Rectal smooth muscle tissue (tissue), 1 donor: ENCODE data around the gene LPGAT1.
A peak's percentile ranks its signal among the peaks of the same experiment; 100 is the strongest.
"Not testable (repeated sequence)": the region's sequence is repeated elsewhere in the genome, so short reads cannot be mapped to it uniquely, and the experiment has no call there.

ENCODE experiments used
- H3K27ac ChIP-seq: one replicate; pipeline ENCODE4 v1.7.0; 2013; ENCODE audit warnings: low read depth, low read length, inconsistent platforms
- H3K27me3 ChIP-seq: one replicate; pipeline ENCODE4 v1.7.0; 2013; ENCODE audit warnings: low read length; ENCODE audit not compliant: control insufficient read depth, insufficient read depth
- H3K36me3 ChIP-seq: one replicate; pipeline ENCODE4 v1.7.0; 2013; ENCODE audit warnings: low read length; ENCODE audit not compliant: control insufficient read depth, insufficient read depth
- H3K4me1 ChIP-seq: one replicate; pipeline ENCODE4 v1.7.0; 2013; ENCODE audit warnings: low read length; ENCODE audit not compliant: control insufficient read depth, insufficient read depth
- H3K4me3 ChIP-seq: one replicate; pipeline ENCODE4 v1.7.0; 2013; ENCODE audit warnings: low read length
- H3K9ac ChIP-seq: one replicate; pipeline ENCODE4 v1.7.0; 2013; ENCODE audit warnings: low read length

LPGAT1 gene, protein sequence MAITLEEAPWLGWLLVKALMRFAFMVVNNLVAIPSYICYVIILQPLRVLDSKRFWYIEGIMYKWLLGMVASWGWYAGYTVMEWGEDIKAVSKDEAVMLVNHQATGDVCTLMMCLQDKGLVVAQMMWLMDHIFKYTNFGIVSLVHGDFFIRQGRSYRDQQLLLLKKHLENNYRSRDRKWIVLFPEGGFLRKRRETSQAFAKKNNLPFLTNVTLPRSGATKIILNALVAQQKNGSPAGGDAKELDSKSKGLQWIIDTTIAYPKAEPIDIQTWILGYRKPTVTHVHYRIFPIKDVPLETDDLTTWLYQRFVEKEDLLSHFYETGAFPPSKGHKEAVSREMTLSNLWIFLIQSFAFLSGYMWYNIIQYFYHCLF

DNA sequence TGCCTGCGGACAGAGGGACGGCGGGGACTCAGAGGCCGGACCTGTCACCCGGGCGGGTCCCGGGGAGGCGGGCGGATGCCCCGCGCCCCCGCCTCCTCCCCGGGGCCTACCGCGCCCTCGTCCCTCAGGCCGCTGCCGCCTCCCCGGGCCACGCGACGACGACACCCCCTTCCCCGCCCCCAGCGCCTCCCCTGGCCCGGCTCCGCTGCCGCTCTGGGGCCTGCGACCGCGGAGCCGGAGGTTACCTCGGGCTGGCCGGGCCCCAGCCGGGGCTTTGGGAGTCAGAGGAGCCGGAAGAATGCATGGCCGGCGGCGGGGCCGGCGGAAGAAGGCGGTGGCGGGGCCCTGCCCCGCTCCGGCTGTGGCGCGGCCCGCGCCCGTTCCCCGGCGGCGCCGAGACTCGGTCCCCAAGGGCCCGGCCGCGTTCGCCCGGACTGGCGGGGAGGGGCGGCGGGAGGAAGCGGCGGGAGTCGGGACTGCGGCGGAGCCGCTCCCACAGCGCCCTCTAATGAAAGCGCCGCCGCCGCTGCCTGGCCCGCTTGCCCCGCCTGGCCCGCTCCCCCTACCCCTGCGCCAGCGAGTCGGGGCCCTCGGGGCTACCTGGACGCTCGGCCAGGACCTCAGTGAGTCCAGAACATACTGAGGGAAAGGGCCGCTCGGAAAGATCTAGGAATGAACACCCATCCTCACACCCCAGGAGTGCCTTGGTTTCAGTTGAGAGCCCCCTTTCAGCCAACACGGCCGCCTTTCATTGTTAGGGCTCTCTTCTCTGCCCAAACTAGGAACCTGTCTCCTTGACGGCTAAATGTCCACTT lies at the start of gene LPGAT1:
Gene LPGAT1, minus strand, starts transcription at position 436 of the 815 bp plus-strand sequence. CDS start 1,467 bp downstream, outside the sequence.
- H3K27me3 ChIP-seq: no peaks in the 10 kb centered on the region
- H3K4me3 ChIP-seq: peak within 1 kb of the TSS; percentile 91
- H3K9ac ChIP-seq: peak within 1 kb of the TSS; percentile 92
- H3K36me3 ChIP-seq: no peaks in the 10 kb centered on the region
- peaks cover 9% of the 10 kb centered on the region for H3K4me1 ChIP-seq
- H3K27ac ChIP-seq: peak within 1 kb of the TSS; percentile 74

DNA sequence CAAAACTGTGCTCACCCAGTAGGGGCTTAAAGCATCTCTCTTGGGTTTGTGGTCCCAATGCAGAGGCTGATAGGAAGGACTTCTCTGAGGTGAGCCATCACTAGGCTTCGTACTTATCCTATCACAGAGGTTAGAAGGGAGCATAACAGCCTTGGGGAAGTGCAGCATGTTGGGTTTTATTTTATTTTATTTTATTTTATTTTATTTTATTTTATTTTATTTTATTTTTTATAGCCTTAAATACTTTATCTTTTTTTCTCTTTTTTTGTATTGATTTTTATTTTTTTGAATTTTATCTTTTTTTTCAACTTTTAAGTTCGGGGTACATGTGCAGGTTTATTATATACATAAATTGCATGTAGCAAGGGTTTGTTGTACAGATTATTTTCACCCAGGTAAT lies 48.9 kb upstream of the LPGAT1 start:
- Histone ChIP-seq H3K4me1 (no peaks in the 10 kb centered on the region), H3K27ac (no peak overlapping the region), H3K36me3 (no peaks in the 10 kb centered on the region), H3K4me3 (no peak overlapping the region), H3K9ac (no peak overlapping the region), H3K27me3 (no peaks in the 10 kb centered on the region)

DNA sequence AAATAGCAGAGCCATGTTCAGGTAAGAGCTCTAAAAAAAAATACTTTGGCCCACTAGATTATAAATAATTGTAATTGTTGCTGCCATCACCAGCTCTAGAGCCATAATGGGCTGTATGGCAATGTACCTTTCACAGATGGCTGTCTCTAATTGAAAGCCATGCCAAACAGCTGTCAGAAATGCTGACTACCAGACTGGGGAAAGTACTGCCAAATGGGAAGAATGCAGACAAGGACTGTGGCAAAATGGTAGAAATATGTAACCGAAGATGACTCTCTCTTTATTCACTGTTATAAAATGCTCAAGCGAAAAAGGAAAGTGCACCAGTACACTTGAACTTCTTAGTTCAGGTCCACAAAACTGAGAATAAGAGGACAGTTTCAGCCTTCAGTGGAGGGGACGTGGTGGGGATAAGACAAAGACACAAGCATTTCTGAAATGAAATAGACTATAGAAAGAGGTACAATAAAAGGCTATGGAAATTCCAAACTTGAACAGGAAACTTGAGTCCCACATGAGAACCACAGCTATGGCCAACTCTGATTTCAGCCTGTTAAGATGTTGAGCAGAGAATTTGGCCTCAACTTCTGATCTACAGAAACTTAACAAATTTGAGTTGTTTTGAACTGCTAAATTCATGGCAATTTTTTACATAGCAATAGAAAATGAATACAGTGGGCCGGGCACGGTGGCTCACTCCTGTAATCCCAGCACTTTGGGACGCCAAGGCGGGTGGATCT lies 46.5 kb upstream of the LPGAT1 start:
- no peak overlapping the region for H3K4me3 ChIP-seq
- no peak overlapping the region for H3K27ac ChIP-seq
- H3K36me3 ChIP-seq: no peaks in the 10 kb centered on the region
- no peak overlapping the region for H3K9ac ChIP-seq
- H3K4me1 ChIP-seq: no peaks in the 10 kb centered on the region
- H3K27me3 ChIP-seq: no peaks in the 10 kb centered on the region

DNA sequence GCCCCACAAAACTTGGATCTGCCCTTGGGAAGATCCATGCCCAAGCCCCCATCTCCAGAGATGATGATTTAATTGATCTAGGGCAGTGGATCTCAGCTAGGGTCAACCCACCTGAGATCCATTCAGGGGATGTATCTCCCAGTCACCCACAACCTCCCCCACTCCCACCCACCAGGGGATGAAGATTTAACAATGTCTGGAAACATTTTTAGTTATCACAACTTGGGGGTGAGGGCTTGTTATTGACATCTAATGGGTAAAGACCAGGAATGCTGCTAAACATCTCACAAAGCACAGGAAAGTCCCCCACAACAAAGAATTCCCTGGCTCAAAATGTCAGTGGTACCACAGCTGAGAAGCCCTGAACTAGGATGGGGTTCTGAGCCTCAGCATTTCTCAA lies 45.0 kb upstream of the LPGAT1 start:
- Histone ChIP-seq H3K4me1 (no peaks in the 10 kb centered on the region), H3K27me3 (no peaks in the 10 kb centered on the region), H3K27ac (no peak overlapping the region), H3K4me3 (no peak overlapping the region), H3K9ac (no peak overlapping the region), H3K36me3 (no peaks in the 10 kb centered on the region)

DNA sequence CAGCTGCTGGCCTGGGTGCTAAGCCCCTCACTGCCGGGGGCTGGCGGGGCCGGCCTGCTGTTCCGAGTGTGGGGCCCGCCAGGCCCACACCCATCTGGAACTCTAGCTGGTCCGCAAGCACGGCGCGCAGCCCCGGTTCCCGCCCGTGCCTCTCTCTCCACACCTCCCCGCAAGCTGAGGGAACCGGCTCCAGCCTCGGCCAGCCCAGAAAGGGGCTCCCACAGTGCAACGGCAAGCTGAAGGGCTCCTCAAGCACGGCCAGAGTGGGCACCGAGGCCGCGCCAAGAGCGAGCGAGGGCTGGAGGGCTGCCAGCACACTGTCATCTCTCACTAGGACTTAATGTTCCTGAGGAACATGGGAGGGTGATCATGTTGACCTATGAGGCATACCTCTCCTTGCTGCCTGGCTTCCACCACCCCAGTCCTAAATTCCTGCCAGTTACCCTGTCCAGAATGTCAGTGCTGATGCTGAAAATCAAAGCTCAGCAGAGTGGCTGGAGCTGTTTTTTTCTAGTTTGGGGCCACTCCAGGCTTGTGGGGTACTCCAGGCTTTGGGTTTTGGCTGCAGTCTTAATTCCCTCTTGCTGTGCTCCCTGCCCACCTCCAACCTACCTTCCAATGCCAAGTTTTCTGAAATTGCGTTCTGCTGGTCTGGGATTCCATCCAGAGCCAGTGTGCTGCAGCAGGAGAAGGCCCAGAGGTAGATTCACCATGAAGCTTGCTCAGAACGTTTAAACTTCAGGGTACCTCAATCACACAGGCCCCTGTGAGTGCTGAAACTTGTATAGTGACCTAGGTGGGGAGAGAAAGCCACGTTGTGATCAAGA lies 44.2 kb upstream of the LPGAT1 start:
- H3K4me3 ChIP-seq: no peak overlapping the region
- no peak overlapping the region for H3K9ac ChIP-seq
- no peak overlapping the region for H3K27ac ChIP-seq

DNA sequence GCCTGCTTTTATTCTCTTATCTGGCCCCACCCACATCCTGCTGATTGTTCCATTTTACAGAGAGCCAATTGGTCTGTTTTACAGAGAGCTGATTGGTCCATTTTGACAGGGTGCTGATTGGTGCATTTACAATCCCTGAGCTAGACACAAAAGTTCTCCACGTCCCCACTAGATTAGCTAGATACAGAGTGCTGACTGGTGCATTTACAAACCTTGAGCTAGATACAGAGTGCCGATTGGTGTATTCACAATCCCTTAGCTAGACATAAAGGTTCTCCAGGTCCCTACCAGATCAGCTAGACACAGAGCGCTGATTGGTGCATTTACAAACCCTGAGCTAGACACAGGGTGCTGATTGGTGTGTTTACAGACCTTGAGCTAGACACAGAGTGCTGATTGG lies 43.2 kb upstream of the LPGAT1 start:
- not testable (repeated sequence) for H3K27me3 ChIP-seq, H3K9ac ChIP-seq, H3K4me3 ChIP-seq, H3K36me3 ChIP-seq, H3K27ac ChIP-seq, H3K4me1 ChIP-seq

More for the DNA sequence above, 44.2 kb upstream of the LPGAT1 start:
- Histone ChIP-seq H3K4me1 (no peaks in the 10 kb centered on the region), H3K36me3 (no peaks in the 10 kb centered on the region), H3K27me3 (no peaks in the 10 kb centered on the region)

DNA sequence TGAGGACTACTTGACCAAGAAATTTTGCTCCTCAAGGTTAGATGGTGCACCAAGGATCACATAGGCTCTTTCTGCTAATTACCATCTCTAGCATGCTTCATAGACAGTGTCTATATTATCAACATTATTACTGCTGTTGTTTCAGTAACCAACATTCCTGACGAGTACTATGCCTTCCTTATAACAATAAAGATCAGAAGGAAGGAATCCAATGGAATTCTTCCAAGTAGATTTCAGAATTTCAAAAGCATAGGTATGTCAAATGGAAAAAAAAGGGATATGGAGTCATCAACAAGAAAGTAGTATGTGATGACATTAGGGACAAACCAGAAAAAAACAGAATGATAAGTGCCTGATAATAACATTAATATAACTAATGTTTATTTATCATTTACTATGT lies 39.6 kb upstream of the LPGAT1 start:
- Histone ChIP-seq H3K27ac (no peak overlapping the region), H3K4me1 (no peaks in the 10 kb centered on the region), H3K9ac (no peak overlapping the region), H3K36me3 (no peaks in the 10 kb centered on the region), H3K4me3 (no peak overlapping the region), H3K27me3 (no peaks in the 10 kb centered on the region)

DNA sequence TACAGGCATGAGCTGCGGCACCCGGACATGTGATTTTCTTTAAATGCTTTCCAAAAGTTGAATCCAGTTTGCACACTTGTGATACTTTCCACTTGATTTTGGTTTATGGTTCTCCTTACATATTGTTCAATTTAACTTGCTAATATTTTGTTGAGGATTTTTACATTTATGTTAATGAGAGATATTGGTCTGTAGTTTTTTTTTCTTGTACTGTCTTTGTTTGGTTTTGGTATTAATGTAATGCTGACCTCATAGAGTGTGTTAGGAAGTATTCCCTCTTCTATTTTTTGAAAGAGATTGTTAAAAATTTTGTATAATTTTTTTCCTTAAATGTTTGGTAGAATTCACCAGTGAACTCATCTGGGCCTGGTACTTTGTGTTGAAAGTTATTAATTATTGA lies 34.6 kb upstream of the LPGAT1 start:
- Histone ChIP-seq H3K4me3 (no peak overlapping the region), H3K4me1 (no peaks in the 10 kb centered on the region), H3K36me3 (no peaks in the 10 kb centered on the region), H3K27me3 (no peaks in the 10 kb centered on the region), H3K27ac (no peak overlapping the region), H3K9ac (no peak overlapping the region)

DNA sequence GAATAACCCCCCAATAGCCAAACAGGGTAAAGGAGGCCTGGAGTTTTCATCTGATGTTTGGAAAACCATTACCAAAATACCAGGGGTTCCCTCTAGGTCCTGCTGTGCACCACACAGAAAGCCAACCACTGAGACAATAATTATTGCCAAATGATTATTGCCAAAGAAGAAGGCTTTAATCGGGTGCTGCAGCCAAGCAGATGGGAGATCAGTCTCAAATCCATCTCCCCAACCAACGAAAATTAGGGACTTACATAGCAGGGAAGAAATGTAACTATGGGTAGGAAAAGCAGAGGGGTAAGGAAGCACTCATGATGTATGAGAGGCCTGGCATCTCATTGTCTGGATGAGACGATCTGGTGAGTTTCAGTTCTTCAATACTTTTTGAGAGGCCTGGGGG lies 28.8 kb upstream of the LPGAT1 start:
- H3K9ac ChIP-seq: no peak overlapping the region
- no peaks in the 10 kb centered on the region for H3K36me3 ChIP-seq
- no peaks in the 10 kb centered on the region for H3K27me3 ChIP-seq
- H3K4me3 ChIP-seq: no peak overlapping the region
- H3K4me1 ChIP-seq: no peaks in the 10 kb centered on the region
- H3K27ac ChIP-seq: no peak overlapping the region

DNA sequence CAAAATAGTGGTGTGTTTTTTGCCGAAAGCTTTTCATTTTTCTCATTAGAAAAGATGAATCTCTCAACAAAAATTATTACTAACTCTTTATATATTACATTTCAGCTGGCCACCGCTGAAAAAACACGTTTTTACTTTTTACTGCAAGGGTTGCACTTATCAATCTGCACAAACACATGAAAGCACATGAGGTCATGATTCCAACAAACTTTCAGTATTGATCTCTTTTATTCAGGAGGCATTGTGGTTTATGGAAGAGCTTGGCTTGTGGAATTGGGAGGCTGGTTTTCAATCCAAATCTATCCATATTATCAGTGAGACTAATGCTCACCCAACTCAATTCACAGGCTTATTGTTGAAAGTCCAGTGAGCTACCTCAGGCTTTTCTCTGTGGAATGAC lies 20.6 kb upstream of the LPGAT1 start:
- H3K9ac ChIP-seq: no peak overlapping the region
- H3K4me3 ChIP-seq: no peak overlapping the region
- no peaks in the 10 kb centered on the region for H3K36me3 ChIP-seq
- no peak overlapping the region for H3K27ac ChIP-seq
- H3K27me3 ChIP-seq: no peaks in the 10 kb centered on the region
- no peaks in the 10 kb centered on the region for H3K4me1 ChIP-seq

DNA sequence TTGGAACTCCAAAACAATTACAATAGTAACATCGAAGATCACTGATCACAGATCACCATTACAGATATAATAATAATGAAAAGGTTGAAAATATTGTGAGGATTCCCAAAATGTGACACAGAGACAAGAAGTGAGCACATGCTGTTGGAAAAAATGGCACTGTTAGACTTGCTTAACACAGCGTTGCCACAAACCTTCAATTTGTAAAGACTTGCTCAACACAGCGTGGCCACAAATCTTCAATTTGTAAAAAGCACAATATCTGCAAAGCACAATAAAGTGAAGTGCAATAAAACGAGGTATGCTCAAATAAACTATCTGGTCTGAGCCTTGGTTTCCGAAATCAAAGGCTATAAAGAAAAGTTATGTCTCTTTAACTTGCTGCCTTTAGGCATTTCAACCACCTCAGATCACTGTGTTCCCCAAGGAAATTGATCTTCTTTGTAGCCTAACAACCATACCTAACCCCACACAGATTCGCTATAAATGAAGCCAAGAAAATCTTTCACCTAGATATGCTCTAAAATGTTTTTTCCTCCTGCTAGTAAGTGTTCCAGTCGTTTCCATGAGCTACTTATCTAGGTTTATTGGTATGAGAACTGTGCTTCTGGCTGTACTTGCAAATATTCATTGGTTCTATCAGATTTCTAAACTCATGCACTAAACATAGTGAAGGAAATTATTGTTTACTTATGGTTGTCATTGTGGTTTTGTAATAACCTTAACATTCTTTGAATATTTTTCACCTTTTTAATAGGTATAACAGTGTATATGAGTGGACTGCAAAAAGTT lies 13.1 kb upstream of the LPGAT1 start:
- Histone ChIP-seq H3K9ac (no peak overlapping the region), H3K27me3 (no peaks in the 10 kb centered on the region), H3K4me1 (no peaks in the 10 kb centered on the region), H3K27ac (no peak overlapping the region), H3K36me3 (no peaks in the 10 kb centered on the region), H3K4me3 (no peak overlapping the region)
